GM03348 (cell line): Measurements from ENCODE around the gene SPRR2A.
"Not testable (repeated sequence)": the region's sequence is repeated elsewhere in the genome, so short reads cannot be mapped to it uniquely, and the experiment has no call there.

ENCODE experiments used
- DNase-seq: peaks from one replicate; pipeline ENCODE4 v3.0.0; 2012; ENCODE audit warnings: low spot score

Gene SPRR2A

GRCh38 chr1:153024413-153024812, 32.9 kb downstream of the SPRR2A start:
- DNase-seq: no peak

GRCh38 chr1:153023109-153023508, 34.2 kb downstream of the SPRR2A start:
- DNase-seq: no peak

- not testable (repeated sequence) for DNase-seq
These were observed 35.0 kb downstream of the SPRR2A start for GRCh38 chr1:153022340-153022739.

- not testable (repeated sequence) for DNase-seq
These were observed 35.5 kb downstream of the SPRR2A start for GRCh38 chr1:153021829-153022228.

GRCh38 chr1:153011235-153011758, 46.0 kb downstream of the SPRR2A start:
- DNase-seq: not testable (repeated sequence)
